BE2C (cell line): ENCODE data around the gene MAGI1.

ENCODE experiments used
- DNase-seq: peaks from one replicate; pipeline ENCODE4 v3.0.0-alpha.2; 2020
- H3K27me3 ChIP-seq: fragments of 250-450 bp; sonication (Bioruptor Pico); 2 replicates; pipeline ENCODE4 v1.5.1; 2020; ENCODE audit warnings: mild to moderate bottlenecking
- H3K36me3 ChIP-seq: fragments of 250-450 bp; sonication (Bioruptor Pico); 2 replicates; pipeline ENCODE4 v1.5.1; 2020; ENCODE audit warnings: mild to moderate bottlenecking
- H3K4me1 ChIP-seq: fragments of 250-450 bp; sonication (Bioruptor Pico); 2 replicates; pipeline ENCODE4 v1.5.1; 2020
- H3K4me3 ChIP-seq: 2 replicates; pipeline ENCODE4 v1.5.1; 2011; ENCODE audit warnings: low read depth, low read length
- H3K9me3 ChIP-seq: fragments of 250-450 bp; sonication (Bioruptor Pico); 2 replicates; pipeline ENCODE4 v1.5.1; 2020
- TF ChIP-seq, protein P1 (sequence below): IDR thresholded peaks from 2 replicates; pipeline ENCODE4 v1.5.1; 2012; ENCODE audit warnings: mild to moderate bottlenecking, low read depth, low read length

MAGI1 gene

DNA sequence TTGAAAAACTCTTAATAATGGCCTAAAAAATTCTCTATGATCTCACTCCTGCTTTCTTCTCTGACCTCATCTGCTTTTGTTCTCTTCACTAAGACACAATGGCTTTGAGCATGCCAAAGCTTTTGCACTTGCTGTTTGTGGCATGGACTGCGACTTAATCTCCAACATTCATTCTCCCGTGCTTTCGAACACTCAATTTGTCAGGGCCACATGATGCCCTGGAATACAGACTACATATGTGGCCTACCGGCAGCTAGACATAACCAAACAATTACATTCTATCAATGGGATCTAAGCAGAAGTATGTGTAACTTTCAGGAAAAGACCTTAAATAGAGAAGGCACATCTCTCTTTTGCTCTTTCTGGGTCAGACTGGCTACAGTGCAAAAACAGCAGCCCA is 506.5 kb downstream of the MAGI1 start:
- H3K4me3 ChIP-seq, result no peak overlapping the region
- H3K36me3 ChIP-seq, result no peaks in the 10 kb centered on the region
- no peak for DNase-seq
- TF ChIP-seq, protein P1, sequence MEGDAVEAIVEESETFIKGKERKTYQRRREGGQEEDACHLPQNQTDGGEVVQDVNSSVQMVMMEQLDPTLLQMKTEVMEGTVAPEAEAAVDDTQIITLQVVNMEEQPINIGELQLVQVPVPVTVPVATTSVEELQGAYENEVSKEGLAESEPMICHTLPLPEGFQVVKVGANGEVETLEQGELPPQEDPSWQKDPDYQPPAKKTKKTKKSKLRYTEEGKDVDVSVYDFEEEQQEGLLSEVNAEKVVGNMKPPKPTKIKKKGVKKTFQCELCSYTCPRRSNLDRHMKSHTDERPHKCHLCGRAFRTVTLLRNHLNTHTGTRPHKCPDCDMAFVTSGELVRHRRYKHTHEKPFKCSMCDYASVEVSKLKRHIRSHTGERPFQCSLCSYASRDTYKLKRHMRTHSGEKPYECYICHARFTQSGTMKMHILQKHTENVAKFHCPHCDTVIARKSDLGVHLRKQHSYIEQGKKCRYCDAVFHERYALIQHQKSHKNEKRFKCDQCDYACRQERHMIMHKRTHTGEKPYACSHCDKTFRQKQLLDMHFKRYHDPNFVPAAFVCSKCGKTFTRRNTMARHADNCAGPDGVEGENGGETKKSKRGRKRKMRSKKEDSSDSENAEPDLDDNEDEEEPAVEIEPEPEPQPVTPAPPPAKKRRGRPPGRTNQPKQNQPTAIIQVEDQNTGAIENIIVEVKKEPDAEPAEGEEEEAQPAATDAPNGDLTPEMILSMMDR, result no peak
- H3K4me1 ChIP-seq, result no peaks in the 10 kb centered on the region
- no peaks in the 10 kb centered on the region; the same call in 1 of the 2 replicates for H3K9me3 ChIP-seq
- H3K27me3 ChIP-seq, result no peaks in the 10 kb centered on the region

DNA sequence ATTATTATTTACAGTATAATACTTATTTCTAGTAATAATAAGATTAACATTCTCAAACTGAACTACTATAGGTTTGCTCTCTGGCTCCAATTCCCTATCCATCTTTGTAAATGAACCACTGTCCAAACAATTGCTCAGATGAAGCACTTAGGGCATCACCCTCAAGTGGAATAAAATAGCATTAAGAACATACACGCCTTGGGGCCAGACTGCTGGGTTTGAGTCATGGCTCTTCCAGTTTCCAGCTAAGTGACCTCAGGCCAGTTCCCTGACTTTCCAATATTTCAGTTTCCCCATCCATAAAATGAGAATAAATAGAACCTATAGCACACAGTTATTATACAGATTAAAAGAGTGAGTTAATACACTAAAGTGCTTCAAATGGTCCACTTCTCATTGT is 507.2 kb downstream of the MAGI1 start:
- no peaks in the 10 kb centered on the region for H3K36me3 ChIP-seq
- DNase-seq, result no peak
- H3K27me3 ChIP-seq, result no peaks in the 10 kb centered on the region
- TF ChIP-seq, protein P1, result no peak
- no peaks in the 10 kb centered on the region for H3K4me1 ChIP-seq
- no peaks in the 10 kb centered on the region; the same call in 1 of the 2 replicates for H3K9me3 ChIP-seq
- H3K4me3 ChIP-seq, result no peak overlapping the region

DNA sequence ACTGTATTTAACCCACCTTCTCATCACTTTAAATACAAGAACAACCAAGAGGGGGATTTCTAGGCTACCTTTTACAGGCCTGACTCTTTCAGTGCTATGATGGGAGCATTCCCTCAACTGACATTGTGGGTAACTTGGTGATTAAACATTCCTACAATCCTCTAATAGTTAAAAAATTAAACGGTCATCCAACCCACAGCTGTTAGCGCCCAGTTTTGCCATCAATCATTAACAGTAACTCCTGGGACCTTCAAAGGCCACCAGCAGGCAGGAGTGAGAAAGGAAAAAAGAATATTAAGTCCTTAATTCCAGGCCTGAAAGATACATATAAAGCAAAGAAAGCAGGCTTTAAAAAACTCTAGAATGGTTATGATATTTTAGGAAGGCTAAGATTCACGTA is 512.1 kb downstream of the MAGI1 start:
- TF ChIP-seq, protein P1, result no peak
- no peak overlapping the region for H3K4me3 ChIP-seq
- no peaks in the 10 kb centered on the region for H3K9me3 ChIP-seq
- H3K36me3 ChIP-seq, result no peaks in the 10 kb centered on the region
- 0 out of 2 replicates have a peak, but pooled peaks cover 3% of the 10 kb centered on the region for H3K4me1 ChIP-seq
- no peak for DNase-seq
- H3K27me3 ChIP-seq, result no peaks in the 10 kb centered on the region

DNA sequence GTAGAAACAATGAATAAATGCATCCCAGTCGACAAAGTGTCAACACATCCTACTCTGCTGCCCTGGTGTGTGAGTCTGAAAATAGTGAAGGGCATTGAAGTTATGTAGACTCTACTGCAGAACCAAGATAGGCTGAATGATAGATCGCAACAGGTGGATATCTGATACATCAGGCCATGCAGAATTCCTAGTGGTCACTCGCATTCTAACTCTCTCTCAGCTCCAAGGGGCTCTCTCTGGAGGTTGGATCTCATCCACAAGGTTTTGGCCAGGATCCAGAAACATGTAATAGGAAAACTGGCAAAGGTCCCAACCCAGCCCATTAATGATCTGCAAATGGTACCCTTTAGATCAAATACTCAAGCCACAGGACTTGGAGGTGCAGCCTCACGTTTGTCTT is 514.1 kb downstream of the MAGI1 start:
- no peaks in the 10 kb centered on the region for H3K27me3 ChIP-seq
- TF ChIP-seq, protein P1, result no peak
- no peak overlapping the region for H3K4me3 ChIP-seq
- H3K9me3 ChIP-seq, result no peaks in the 10 kb centered on the region
- no peaks in the 10 kb centered on the region for H3K36me3 ChIP-seq
- peaks cover 10% of the 10 kb centered on the region; the same call in 1 of the 2 replicates for H3K4me1 ChIP-seq
- peak; percentile 63 for DNase-seq

DNA sequence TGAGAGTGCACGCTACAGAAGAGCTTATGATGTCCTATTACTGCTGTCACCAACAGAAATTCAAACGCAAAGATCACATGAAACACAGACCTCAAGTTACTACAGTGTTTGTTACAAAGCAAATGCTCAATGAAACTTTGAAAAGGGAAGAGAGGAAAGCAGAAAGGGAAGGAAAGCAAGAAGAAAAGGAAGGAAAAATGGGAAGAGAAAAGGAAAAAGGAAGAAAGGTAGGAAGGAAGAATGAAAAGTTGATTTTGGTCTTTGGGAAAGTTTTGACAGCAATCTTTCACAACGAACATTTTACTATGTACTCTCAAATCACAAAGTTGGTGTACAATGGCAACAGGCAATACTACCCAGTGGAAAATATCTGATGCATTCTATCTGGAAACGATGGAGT is 514.8 kb downstream of the MAGI1 start:
- DNase-seq, result no peak
- no peak overlapping the region for H3K4me3 ChIP-seq
- TF ChIP-seq, protein P1, result no peak
- no peaks in the 10 kb centered on the region for H3K9me3 ChIP-seq
- no peaks in the 10 kb centered on the region for H3K36me3 ChIP-seq
- peaks cover 10% of the 10 kb centered on the region; the same call in 1 of the 2 replicates for H3K4me1 ChIP-seq
- no peaks in the 10 kb centered on the region for H3K27me3 ChIP-seq

DNA sequence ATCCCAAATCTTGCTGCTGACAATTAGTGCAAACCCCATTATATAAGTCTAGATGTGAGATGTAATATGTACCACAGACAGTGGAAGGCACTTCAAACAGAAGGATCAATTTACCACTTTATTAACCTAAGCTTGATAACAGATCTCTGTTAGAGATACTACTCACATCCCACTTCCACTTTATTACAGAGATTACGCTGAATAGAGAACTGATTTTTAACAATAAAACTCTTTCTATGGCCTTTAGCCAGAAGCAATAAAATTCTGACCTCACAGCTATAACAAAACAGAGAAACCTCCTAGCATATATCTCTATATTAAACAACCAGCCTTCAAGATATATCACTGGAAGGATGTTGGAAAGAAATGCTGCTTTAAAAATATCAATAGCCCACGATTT is 517.7 kb downstream of the MAGI1 start:
- DNase-seq, result no peak
- TF ChIP-seq, protein P1, result no peak
- H3K9me3 ChIP-seq, result no peaks in the 10 kb centered on the region
- peaks cover 10% of the 10 kb centered on the region; the same call in 1 of the 2 replicates for H3K4me1 ChIP-seq
- H3K4me3 ChIP-seq, result no peak overlapping the region
- no peaks in the 10 kb centered on the region for H3K36me3 ChIP-seq
- no peaks in the 10 kb centered on the region for H3K27me3 ChIP-seq
